Parathyroid adenoma (tissue), 2 donors: ENCODE results near the gene KRTAP10-4.

Source experiments
- H2AFZ ChIP-seq: fragments of 300-600 bp; sonication (generic); one replicate; pipeline ENCODE4 v1.7.0; 2017; ENCODE audit warnings: antibody characterized with exemption, mild to moderate bottlenecking
- H3K27ac ChIP-seq: fragments of 300-600 bp; sonication (generic); one replicate; pipeline ENCODE4 v1.7.0; 2017
- H3K27me3 ChIP-seq: fragments of 300-600 bp; sonication (generic); one replicate; pipeline ENCODE4 v1.7.0; 2017; ENCODE audit warnings: low read length; ENCODE audit not compliant: control insufficient read depth, insufficient read depth
- H3K36me3 ChIP-seq: fragments of 300-600 bp; sonication (generic); one replicate; pipeline ENCODE4 v1.7.0; 2017; ENCODE audit warnings: low read length; ENCODE audit not compliant: control insufficient read depth, insufficient read depth
- H3K4me1 ChIP-seq: fragments of 300-600 bp; sonication (generic); one replicate; pipeline ENCODE4 v1.7.0; 2017; ENCODE audit warnings: control low read depth
- H3K4me2 ChIP-seq: fragments of 300-600 bp; sonication (generic); one replicate; pipeline ENCODE4 v1.7.0; 2017; ENCODE audit warnings: low read length
- H3K4me3 ChIP-seq: fragments of 300-600 bp; sonication (generic); one replicate; pipeline ENCODE4 v1.7.0; 2017; ENCODE audit warnings: low read depth, low read length
- H3K79me2 ChIP-seq: fragments of 300-600 bp; sonication (generic); one replicate; pipeline ENCODE4 v1.7.0; 2017; ENCODE audit warnings: control low read depth
- H3K9ac ChIP-seq: fragments of 300-600 bp; sonication (generic); one replicate; pipeline ENCODE4 v1.7.0; 2017; ENCODE audit warnings: mild to moderate bottlenecking
- H3K9me3 ChIP-seq: fragments of 300-600 bp; sonication (generic); one replicate; pipeline ENCODE4 v1.7.0; 2017; ENCODE audit warnings: low read length; ENCODE audit not compliant: control insufficient read depth
- TF ChIP-seq, protein P1 (sequence below): fragments of 300-600 bp; sonication (generic); IDR thresholded peaks from one replicate; pipeline ENCODE4 v1.7.0; 2017; ENCODE audit warnings: antibody characterized with exemption, mild to moderate bottlenecking
- donor health status: primary hyperparathyroidism.

Gene KRTAP10-4

DNA sequence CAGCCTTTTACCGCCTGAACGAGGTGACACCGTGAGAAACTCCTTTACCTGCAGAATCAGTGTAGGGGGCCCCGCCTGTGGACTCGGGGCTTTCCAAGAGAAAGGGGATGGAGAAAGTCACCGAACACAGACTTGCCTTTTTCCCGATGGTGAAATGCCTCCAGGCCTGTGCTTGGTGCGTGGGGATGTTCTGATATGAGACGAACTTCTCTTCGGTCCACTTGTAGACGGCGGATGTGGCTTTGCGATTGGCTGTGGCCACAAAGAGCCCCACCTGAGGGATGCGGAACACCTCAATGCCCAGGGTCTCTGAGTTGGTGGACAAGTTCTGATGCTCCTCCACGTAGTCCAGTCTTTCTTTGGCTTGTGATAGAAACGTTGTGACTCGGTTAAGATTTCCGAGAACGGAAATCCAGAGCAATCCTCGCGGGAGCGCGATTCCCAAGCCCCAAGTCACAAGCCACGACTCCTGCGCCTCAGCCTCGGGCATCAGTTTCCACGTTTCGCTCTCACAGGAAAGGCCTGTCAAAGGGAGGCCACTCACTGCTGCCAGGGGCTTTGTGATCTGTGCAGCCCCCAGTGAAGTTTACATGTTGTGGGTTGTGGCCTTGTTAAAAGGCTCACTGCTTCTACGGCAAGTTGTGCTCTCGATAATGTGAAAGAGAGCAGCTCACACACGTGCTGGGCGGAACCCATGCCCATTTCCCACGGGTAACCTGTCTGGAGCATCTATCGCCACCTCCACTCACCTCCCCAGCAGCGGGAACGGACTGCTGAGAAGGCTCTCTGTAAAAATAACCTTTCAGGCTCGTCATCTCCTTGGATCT lies 46.2 kb upstream of the KRTAP10-4 start:
- no peak overlapping the region for H3K4me3 ChIP-seq
- H2AFZ ChIP-seq = no peak overlapping the region
- no peaks in the 10 kb centered on the region for H3K79me2 ChIP-seq
- no peaks in the 10 kb centered on the region for H3K27me3 ChIP-seq
- H3K4me1 ChIP-seq = no peaks in the 10 kb centered on the region
- H3K27ac ChIP-seq = no peak overlapping the region
- H3K36me3 ChIP-seq = no peaks in the 10 kb centered on the region
- H3K9me3 ChIP-seq = no peaks in the 10 kb centered on the region
- no peak overlapping the region for H3K4me2 ChIP-seq
- H3K9ac ChIP-seq = no peak overlapping the region
- TF ChIP-seq, protein P1, sequence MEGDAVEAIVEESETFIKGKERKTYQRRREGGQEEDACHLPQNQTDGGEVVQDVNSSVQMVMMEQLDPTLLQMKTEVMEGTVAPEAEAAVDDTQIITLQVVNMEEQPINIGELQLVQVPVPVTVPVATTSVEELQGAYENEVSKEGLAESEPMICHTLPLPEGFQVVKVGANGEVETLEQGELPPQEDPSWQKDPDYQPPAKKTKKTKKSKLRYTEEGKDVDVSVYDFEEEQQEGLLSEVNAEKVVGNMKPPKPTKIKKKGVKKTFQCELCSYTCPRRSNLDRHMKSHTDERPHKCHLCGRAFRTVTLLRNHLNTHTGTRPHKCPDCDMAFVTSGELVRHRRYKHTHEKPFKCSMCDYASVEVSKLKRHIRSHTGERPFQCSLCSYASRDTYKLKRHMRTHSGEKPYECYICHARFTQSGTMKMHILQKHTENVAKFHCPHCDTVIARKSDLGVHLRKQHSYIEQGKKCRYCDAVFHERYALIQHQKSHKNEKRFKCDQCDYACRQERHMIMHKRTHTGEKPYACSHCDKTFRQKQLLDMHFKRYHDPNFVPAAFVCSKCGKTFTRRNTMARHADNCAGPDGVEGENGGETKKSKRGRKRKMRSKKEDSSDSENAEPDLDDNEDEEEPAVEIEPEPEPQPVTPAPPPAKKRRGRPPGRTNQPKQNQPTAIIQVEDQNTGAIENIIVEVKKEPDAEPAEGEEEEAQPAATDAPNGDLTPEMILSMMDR = no peak

GRCh38 chr21:44527983-44528633 lies 45.4 kb upstream of the KRTAP10-4 start:
- Histone ChIP-seq H3K4me2 (no peak overlapping the region), H3K27ac (no peak overlapping the region), H3K9me3 (no peaks in the 10 kb centered on the region), H3K4me1 (no peaks in the 10 kb centered on the region), H3K4me3 (no peak overlapping the region), H3K36me3 (no peaks in the 10 kb centered on the region), H2AFZ (no peak overlapping the region), H3K9ac (no peak overlapping the region), H3K27me3 (no peaks in the 10 kb centered on the region), H3K79me2 (no peaks in the 10 kb centered on the region)
- TF ChIP-seq, protein P1 = no peak

- Histone ChIP-seq H3K36me3 (no peaks in the 10 kb centered on the region), H2AFZ (no peak overlapping the region), H3K27me3 (no peaks in the 10 kb centered on the region), H3K79me2 (no peaks in the 10 kb centered on the region), H3K4me3 (no peak overlapping the region), H3K4me1 (no peaks in the 10 kb centered on the region), H3K9ac (no peak overlapping the region), H3K4me2 (no peak overlapping the region), H3K27ac (no peak overlapping the region), H3K9me3 (no peaks in the 10 kb centered on the region)
- TF ChIP-seq, protein P1 = no peak
These were observed 44.9 kb upstream of the KRTAP10-4 start for GRCh38 chr21:44528634-44528995.

DNA sequence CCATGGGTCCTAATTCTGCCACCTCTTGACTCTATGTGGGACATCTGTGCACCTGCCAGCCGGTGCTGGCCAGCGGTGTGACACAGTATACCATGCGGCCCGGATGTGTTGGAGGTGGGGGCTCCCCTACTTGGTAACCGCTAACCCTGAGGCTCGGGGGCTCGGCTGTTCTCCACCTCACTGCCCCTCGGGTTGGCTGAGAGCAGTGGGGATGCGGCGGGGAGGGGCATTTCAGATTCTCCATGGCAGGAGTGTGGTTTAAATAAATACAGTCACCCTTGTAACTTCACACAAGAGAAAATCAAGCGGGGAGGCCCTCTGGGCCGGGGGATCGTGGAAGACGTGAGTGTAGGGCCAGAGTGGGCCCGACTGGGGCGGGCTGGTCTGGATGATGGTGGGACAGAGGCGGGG lies 44.5 kb upstream of the KRTAP10-4 start:
- Histone ChIP-seq H2AFZ (no peak overlapping the region), H3K27me3 (no peaks in the 10 kb centered on the region), H3K79me2 (no peaks in the 10 kb centered on the region), H3K4me3 (no peak overlapping the region), H3K27ac (no peak overlapping the region), H3K4me2 (no peak overlapping the region), H3K36me3 (no peaks in the 10 kb centered on the region), H3K4me1 (no peaks in the 10 kb centered on the region), H3K9ac (no peak overlapping the region), H3K9me3 (no peaks in the 10 kb centered on the region)
- TF ChIP-seq, protein P1 = no peak
